ENCODE results near the gene PIP5K1B. TPM values are rescaled to one million over a fixed set of nuclear protein-coding genes. Genes with fewer than 3 reads are reported as not detected.
"Not testable (repeated sequence)": the region's sequence is repeated elsewhere in the genome, so short reads cannot be mapped to it uniquely, and the experiment has no call there.

Gene PIP5K1B
- total RNA-seq, 1 donor from 2014 or later = 0.87 TPM

- DNase-seq (ENCODE audit: low spot score in 2 of 2, unreplicated experiment in 2 of 2) = no peak
- Mint-ChIP-seq H3K9me3 (peaks cover 2% of the 10 kb centered on the region), H3K27ac (no peak overlapping the region), H3K36me3 (no peaks in the 10 kb centered on the region), H3K4me1 (peaks cover 23% of the 10 kb centered on the region), H3K4me3 (no peak overlapping the region), H3K27me3 (ENCODE audit: low read depth) (peaks cover 4% of the 10 kb centered on the region)
- no peak for TF ChIP-seq CTCF (IDR thresholded peaks at IDR 0.05; ENCODE audit: unreplicated experiment)
Measured at GRCh38 chr9:68981789-68982188, 276.7 kb downstream of the PIP5K1B start.

- Mint-ChIP-seq H3K4me1 (peaks cover 23% of the 10 kb centered on the region), H3K9me3 (no peaks in the 10 kb centered on the region), H3K36me3 (no peaks in the 10 kb centered on the region), H3K27me3 (ENCODE audit: low read depth) (peaks cover 4% of the 10 kb centered on the region), H3K4me3 (no peak overlapping the region), H3K27ac (no peak overlapping the region)
- TF ChIP-seq CTCF (IDR thresholded peaks at IDR 0.05; ENCODE audit: unreplicated experiment) = no peak
- no peak for DNase-seq (ENCODE audit: low spot score in 2 of 2, unreplicated experiment in 2 of 2)
Measured at GRCh38 chr9:68983008-68983411, 278.0 kb downstream of the PIP5K1B start.

- peaks cover 4% of the 10 kb centered on the region for H3K27me3 Mint-ChIP-seq (ENCODE audit: low read depth)
- no peak for TF ChIP-seq CTCF (IDR thresholded peaks at IDR 0.05; ENCODE audit: unreplicated experiment)
- no peaks in the 10 kb centered on the region for H3K9me3 Mint-ChIP-seq
- no peak overlapping the region for H3K27ac Mint-ChIP-seq
- DNase-seq (ENCODE audit: low spot score in 2 of 2, unreplicated experiment in 2 of 2) = no peak
- H3K4me3 Mint-ChIP-seq = no peak overlapping the region
- no peaks in the 10 kb centered on the region for H3K36me3 Mint-ChIP-seq
- peaks cover 23% of the 10 kb centered on the region for H3K4me1 Mint-ChIP-seq
Measured at GRCh38 chr9:68983522-68984424, 278.7 kb downstream of the PIP5K1B start.

GRCh38 chr9:68986949-68987348 lies 281.9 kb downstream of the PIP5K1B start:
- not testable (repeated sequence) for H3K4me3 Mint-ChIP-seq; H3K27ac Mint-ChIP-seq; H3K27me3 Mint-ChIP-seq (ENCODE audit: low read depth); H3K9me3 Mint-ChIP-seq; H3K36me3 Mint-ChIP-seq; H3K4me1 Mint-ChIP-seq; DNase-seq (ENCODE audit: low spot score in 2 of 2, unreplicated experiment in 2 of 2)

GRCh38 chr9:68991457-68991856 lies 286.4 kb downstream of the PIP5K1B start:
- Mint-ChIP-seq H3K36me3 (no peaks in the 10 kb centered on the region), H3K4me3 (no peak overlapping the region), H3K9me3 (no peaks in the 10 kb centered on the region), H3K27me3 (ENCODE audit: low read depth) (no peaks in the 10 kb centered on the region), H3K27ac (no peak overlapping the region), H3K4me1 (no peaks in the 10 kb centered on the region)
- no peak for DNase-seq (ENCODE audit: low spot score in 2 of 2, unreplicated experiment in 2 of 2)
- no peak for TF ChIP-seq CTCF (IDR thresholded peaks at IDR 0.05; ENCODE audit: unreplicated experiment)

- Mint-ChIP-seq H3K4me3 (no peak overlapping the region), H3K4me1 (peaks cover 3% of the 10 kb centered on the region), H3K36me3 (no peaks in the 10 kb centered on the region), H3K27ac (no peak overlapping the region), H3K9me3 (no peaks in the 10 kb centered on the region), H3K27me3 (ENCODE audit: low read depth) (peaks cover 8% of the 10 kb centered on the region)
- TF ChIP-seq CTCF (IDR thresholded peaks at IDR 0.05; ENCODE audit: unreplicated experiment) = no peak
- DNase-seq (ENCODE audit: low spot score in 2 of 2, unreplicated experiment in 2 of 2) = no peak
Measured at GRCh38 chr9:68995776-68996175, 290.7 kb downstream of the PIP5K1B start.

Measured in mesothelial cell of epicardium (in vitro differentiated cells).